DOHH2 (cell line): Measurements from ENCODE around the gene CYP2W1.

Source experiments
- H3F3A ChIP-seq: fragments of 200-600 bp; sonication (generic), shearing (Covaris generic); 2 replicates; pipeline ENCODE4 v1.6.0; 2016; ENCODE audit warnings: antibody characterized with exemption, mild to moderate bottlenecking; ENCODE audit not compliant: control insufficient read depth, insufficient read depth
- H3K27ac ChIP-seq: fragments of 200-600 bp; sonication (generic); 2 replicates; pipeline ENCODE4 v1.5.1; 2014; ENCODE audit warnings: low read depth, mild to moderate bottlenecking, low read length, moderate library complexity
- H3K27me3 ChIP-seq: fragments of 200-600 bp; sonication (generic); 2 replicates; pipeline ENCODE4 v1.6.1; 2014; ENCODE audit warnings: mild to moderate bottlenecking, low read length, mixed read lengths; ENCODE audit not compliant: control insufficient read depth
- H3K36me3 ChIP-seq: fragments of 200-600 bp; sonication (generic); 2 replicates; pipeline ENCODE4 v1.6.1; 2014; ENCODE audit warnings: mild to moderate bottlenecking, low read length, moderate library complexity, mixed read lengths; ENCODE audit not compliant: control insufficient read depth
- H3K4me1 ChIP-seq: fragments of 200-600 bp; sonication (generic); 2 replicates; pipeline ENCODE4 v1.6.1; 2014; ENCODE audit warnings: mild to moderate bottlenecking, low read length, mixed read lengths; ENCODE audit not compliant: control insufficient read depth
- H3K4me2 ChIP-seq: fragments of 200-600 bp; sonication (generic); 2 replicates; pipeline ENCODE4 v1.6.0; 2014; ENCODE audit warnings: mild to moderate bottlenecking, low read length, moderate library complexity
- H3K4me3 ChIP-seq: fragments of 200-600 bp; sonication (generic); 2 replicates; pipeline ENCODE4 v1.5.1; 2014; ENCODE audit warnings: mild to moderate bottlenecking, low read length, mixed read lengths
- H3K79me2 ChIP-seq: fragments of 200-600 bp; sonication (generic); 2 replicates; pipeline ENCODE4 v1.6.1; 2014; ENCODE audit warnings: mild to moderate bottlenecking, low read length, mixed read lengths; ENCODE audit not compliant: control insufficient read depth
- H3K9me2 ChIP-seq: fragments of 200-600 bp; sonication (generic); replicated peaks from 2 replicates; pipeline ENCODE4 v1.6.1; 2014; ENCODE audit warnings: mild to moderate bottlenecking, low read length, mixed read lengths; ENCODE audit not compliant: control insufficient read depth
- H3K9me3 ChIP-seq: fragments of 200-600 bp; sonication (generic); 2 replicates; pipeline ENCODE4 v1.6.1; 2014; ENCODE audit warnings: antibody characterized with exemption, low read length, mixed read lengths; ENCODE audit not compliant: control insufficient read depth, insufficient read depth
- H4K20me1 ChIP-seq: fragments of 200-600 bp; sonication (generic); 2 replicates; pipeline ENCODE4 v1.6.0; 2014; ENCODE audit warnings: low read depth, mild to moderate bottlenecking, antibody characterized with exemption, low read length, moderate library complexity; ENCODE audit not compliant: control insufficient read depth, insufficient read depth
- CTCF ChIP-seq: fragments of 200-600 bp; sonication (generic); IDR thresholded peaks from one replicate; pipeline ENCODE4 v1.5.1; 2014; ENCODE audit warnings: antibody characterized with exemption, mild to moderate bottlenecking, low read depth, low read length; ENCODE audit not compliant: poor library complexity, severe bottlenecking
- EZH2phosphoT487 ChIP-seq: fragments of 200-600 bp; sonication (generic); IDR thresholded peaks from 2 replicates; pipeline ENCODE4 v1.6.1; 2017; ENCODE audit warnings: borderline replicate concordance, mild to moderate bottlenecking, antibody characterized with exemption, low read length, moderate library complexity, mixed read lengths

Gene CYP2W1

DNA sequence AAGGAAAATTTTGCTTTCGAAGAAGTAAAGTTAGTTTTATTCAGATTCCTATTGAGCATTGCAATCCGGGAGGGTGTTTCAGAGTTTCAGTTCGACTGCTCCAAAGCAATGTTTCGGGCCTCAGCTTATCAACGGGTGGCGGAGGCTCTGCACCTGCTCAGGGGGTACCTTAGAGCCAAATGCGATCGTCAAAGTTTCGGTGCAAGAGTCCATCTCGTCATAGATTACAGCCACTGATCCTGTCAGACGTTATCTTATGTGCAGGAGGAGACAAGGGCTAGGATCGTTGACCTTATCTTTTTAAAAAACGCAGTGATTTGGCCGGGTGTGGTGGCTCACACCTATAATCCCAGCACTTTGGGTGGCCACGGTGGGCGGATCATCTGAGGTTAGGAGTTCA, 3.8 kb upstream of the CYP2W1 start:
- H3K27me3 ChIP-seq, result no peaks in the 10 kb centered on the region
- H4K20me1 ChIP-seq, result no peaks in the 10 kb centered on the region
- peaks cover 7% of the 10 kb centered on the region for H3K36me3 ChIP-seq
- H3K79me2 ChIP-seq, result peaks cover 12% of the 10 kb centered on the region
- peaks cover 75% of the 10 kb centered on the region for H3K4me1 ChIP-seq
- H3F3A ChIP-seq, result peaks cover 11% of the 10 kb centered on the region
- no peak overlapping the region for H3K27ac ChIP-seq
- H3K4me2 ChIP-seq, result peak overlapping the region; percentile 53; the same call in 1 of the 2 replicates
- no peak overlapping the region for H3K4me3 ChIP-seq
- no peak for TF ChIP-seq CTCF
- TF ChIP-seq EZH2phosphoT487, result no peak
- H3K9me2 ChIP-seq, result no peaks in the 10 kb centered on the region
- H3K9me3 ChIP-seq, result no peaks in the 10 kb centered on the region

- peaks cover 11% of the 10 kb centered on the region for H3F3A ChIP-seq
- peak overlapping the region; percentile 87 for H3K4me2 ChIP-seq
- TF ChIP-seq EZH2phosphoT487 (no peak), CTCF (no peak)
- peaks cover under 1% of the 10 kb centered on the region; the same call in 1 of the 2 replicates for H3K27me3 ChIP-seq
- H4K20me1 ChIP-seq, result no peaks in the 10 kb centered on the region
- no peaks in the 10 kb centered on the region for H3K9me3 ChIP-seq
- peaks cover 3% of the 10 kb centered on the region for H3K79me2 ChIP-seq
- H3K4me3 ChIP-seq, result peak overlapping the region; percentile 69
- H3K27ac ChIP-seq, result peak overlapping the region; percentile 60
- peaks cover 77% of the 10 kb centered on the region for H3K4me1 ChIP-seq
- no peaks in the 10 kb centered on the region for H3K9me2 ChIP-seq
- peaks cover 3% of the 10 kb centered on the region for H3K36me3 ChIP-seq
Observed at GRCh38 chr7:979886-980571, 3.0 kb upstream of the CYP2W1 start.

DNA sequence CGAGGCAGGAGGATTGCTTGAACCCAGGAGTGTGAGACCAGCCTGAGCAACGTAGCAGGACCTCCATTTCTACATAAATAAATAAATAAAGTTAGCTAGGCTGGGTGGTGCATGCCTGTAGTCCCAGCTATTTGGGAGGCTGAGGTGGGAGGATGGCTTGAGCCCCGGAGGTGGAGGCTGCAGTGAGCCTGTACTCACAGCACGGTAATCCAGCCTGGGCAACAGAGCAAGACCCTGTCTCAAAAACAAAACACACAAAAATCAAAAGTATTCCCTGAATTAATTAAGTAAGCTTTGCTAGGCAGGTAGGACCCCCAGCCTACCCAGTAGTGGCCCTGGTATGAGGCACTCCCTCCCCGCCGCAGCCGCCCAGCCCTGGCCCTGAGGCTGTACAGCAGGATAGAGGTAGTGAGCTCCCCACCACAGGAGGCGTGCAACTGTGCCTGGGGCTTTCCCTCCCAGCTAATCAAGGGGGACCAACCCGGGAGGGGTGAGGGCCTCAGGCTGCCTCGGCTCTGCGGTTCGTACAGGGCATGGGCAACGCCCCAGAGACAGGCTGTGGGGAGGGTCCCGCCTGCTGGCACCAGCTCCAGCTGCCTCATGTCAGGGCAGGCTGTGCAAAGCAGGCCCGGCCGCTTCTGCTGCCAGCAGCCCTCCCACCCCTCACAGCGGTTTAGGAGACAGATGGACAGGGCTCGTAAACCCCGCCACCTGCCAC, 1.0 kb upstream of the CYP2W1 start:
- TF ChIP-seq CTCF (no peak), EZH2phosphoT487 (no peak)
- H3K36me3 ChIP-seq, result no peaks in the 10 kb centered on the region
- no peak overlapping the region for H3K4me2 ChIP-seq
- no peaks in the 10 kb centered on the region for H3K9me2 ChIP-seq
- H3K27ac ChIP-seq, result no peak overlapping the region
- no peak overlapping the region for H3K4me3 ChIP-seq
- H3F3A ChIP-seq, result peaks cover 13% of the 10 kb centered on the region
- peaks cover 74% of the 10 kb centered on the region for H3K4me1 ChIP-seq
- no peaks in the 10 kb centered on the region for H3K79me2 ChIP-seq
- H4K20me1 ChIP-seq, result no peaks in the 10 kb centered on the region
- no peaks in the 10 kb centered on the region for H3K9me3 ChIP-seq
- H3K27me3 ChIP-seq, result peaks cover 10% of the 10 kb centered on the region
